GM06990 (cell line): Measurements from ENCODE around the gene SLCO4C1.

Experiments
- DNase-seq: peaks from one replicate; pipeline ENCODE4 v3.0.0-alpha.2; 2011; ENCODE audit not compliant: insufficient read length; ENCODE audit errors: extremely low read depth
- H3K27me3 ChIP-seq: replicated peaks from 2 replicates; pipeline ENCODE4 v1.6.0; 2011; ENCODE audit warnings: low read length; ENCODE audit not compliant: control insufficient read depth, insufficient read depth
- H3K36me3 ChIP-seq: 2 replicates; pipeline ENCODE4 v1.5.1; 2011; ENCODE audit warnings: low read length; ENCODE audit not compliant: control insufficient read depth, insufficient read depth
- H3K4me3 ChIP-seq: replicated peaks from 2 replicates; pipeline ENCODE4 v1.5.1; 2011; ENCODE audit warnings: low read depth, mild to moderate bottlenecking, control low read depth, low read length
- TF ChIP-seq, protein P1 (sequence below): IDR thresholded peaks from 2 replicates; pipeline ENCODE4 v1.5.1; 2011; ENCODE audit warnings: low read length, control low read depth, mild to moderate bottlenecking, inconsistent platforms; ENCODE audit not compliant: insufficient read depth, poor library complexity, severe bottlenecking

SLCO4C1 gene

DNA sequence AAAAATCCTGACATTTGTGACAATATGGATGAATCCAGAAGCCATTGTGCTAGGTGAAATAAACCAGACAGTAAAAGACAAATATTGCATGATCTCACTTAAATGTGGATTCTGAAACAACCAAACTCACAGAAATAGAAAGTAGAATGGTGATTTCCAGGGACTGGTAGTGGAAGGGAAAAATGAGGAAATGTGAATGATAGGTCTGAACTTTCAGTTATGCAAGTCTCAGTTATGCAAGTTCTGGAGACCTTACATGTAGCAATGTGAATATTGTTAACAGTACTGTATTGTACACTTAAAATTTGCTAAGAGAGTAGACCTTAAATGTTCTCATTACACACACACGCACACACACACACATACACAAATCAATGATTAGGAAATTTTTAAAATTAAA is 84.9 kb downstream of the SLCO4C1 start:
- DNase-seq: no peak
- H3K4me3 ChIP-seq: no peak overlapping the region
- no peaks in the 10 kb centered on the region for H3K27me3 ChIP-seq
- no peaks in the 10 kb centered on the region for H3K36me3 ChIP-seq
- TF ChIP-seq, protein P1, sequence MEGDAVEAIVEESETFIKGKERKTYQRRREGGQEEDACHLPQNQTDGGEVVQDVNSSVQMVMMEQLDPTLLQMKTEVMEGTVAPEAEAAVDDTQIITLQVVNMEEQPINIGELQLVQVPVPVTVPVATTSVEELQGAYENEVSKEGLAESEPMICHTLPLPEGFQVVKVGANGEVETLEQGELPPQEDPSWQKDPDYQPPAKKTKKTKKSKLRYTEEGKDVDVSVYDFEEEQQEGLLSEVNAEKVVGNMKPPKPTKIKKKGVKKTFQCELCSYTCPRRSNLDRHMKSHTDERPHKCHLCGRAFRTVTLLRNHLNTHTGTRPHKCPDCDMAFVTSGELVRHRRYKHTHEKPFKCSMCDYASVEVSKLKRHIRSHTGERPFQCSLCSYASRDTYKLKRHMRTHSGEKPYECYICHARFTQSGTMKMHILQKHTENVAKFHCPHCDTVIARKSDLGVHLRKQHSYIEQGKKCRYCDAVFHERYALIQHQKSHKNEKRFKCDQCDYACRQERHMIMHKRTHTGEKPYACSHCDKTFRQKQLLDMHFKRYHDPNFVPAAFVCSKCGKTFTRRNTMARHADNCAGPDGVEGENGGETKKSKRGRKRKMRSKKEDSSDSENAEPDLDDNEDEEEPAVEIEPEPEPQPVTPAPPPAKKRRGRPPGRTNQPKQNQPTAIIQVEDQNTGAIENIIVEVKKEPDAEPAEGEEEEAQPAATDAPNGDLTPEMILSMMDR: no peak

DNA sequence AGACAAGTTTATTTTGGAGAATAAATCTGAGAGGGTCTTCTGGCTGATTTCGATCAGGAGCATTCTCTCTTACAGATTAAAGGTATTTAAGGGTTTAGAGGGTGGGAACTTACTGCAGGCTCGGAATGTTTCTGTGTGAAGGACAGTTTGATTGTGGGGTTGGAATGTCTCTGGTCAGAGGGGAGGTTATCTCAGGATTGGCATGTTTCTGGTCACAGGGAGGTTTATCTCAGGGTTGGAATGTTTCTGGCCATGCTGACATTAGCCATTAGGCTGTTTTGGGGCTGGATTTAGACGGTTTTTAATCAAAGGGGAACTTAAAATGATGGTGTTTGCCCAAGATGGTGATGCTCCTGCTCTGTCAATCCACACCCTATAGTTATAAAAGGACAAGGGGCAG is 95.2 kb downstream of the SLCO4C1 start:
- no peaks in the 10 kb centered on the region for H3K36me3 ChIP-seq
- no peaks in the 10 kb centered on the region for H3K27me3 ChIP-seq
- TF ChIP-seq, protein P1: no peak
- DNase-seq: no peak
- no peak overlapping the region for H3K4me3 ChIP-seq

DNA sequence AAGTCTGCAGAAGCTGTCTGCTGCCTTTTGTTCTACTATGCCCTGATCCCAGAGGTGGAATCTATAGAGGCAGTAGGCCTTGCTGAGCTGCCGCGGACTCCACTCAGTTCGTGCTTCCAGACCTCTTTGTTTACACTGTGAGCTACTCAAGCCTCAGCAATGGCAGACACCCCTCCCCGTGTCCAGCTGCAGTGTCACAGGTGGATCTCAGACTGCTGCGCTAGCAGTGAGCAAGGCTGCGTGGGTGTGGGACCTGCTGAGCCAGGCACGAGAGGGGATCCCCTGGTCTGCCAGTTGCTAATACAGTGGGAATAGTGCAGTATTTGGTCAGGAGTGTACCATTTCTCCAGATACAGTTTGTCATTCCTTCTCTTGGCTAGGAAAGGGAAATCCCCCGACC is 99.6 kb downstream of the SLCO4C1 start:
- H3K4me3 ChIP-seq: no peak overlapping the region
- H3K27me3 ChIP-seq: no peaks in the 10 kb centered on the region
- TF ChIP-seq, protein P1: no peak
- DNase-seq: no peak
- no peaks in the 10 kb centered on the region for H3K36me3 ChIP-seq
